Measurements from ENCODE around the gene FAM24A.
"Not testable (repeated sequence)": the region's sequence is repeated elsewhere in the genome, so short reads cannot be mapped to it uniquely, and the experiment has no call there.

DNA sequence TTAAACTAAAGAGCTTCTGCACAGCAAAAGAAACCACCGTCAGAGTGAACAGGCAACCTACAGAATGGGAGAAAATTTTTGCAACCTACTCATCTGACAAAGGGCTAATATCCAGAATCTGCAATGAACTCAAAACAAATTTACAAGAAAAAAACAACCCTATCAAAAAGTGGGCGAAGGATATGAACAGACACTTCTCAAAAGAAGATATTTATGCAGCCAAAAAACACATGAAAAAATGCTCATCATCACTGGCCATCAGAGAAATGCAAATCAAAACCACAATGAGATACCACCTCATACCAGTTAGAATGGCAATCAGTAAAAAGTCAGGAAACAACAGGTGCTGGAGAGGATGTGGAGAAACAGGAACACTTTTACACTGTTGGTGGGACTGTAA lies 38.5 kb upstream of the FAM24A start:
- TF ChIP-seq, protein P1, sequence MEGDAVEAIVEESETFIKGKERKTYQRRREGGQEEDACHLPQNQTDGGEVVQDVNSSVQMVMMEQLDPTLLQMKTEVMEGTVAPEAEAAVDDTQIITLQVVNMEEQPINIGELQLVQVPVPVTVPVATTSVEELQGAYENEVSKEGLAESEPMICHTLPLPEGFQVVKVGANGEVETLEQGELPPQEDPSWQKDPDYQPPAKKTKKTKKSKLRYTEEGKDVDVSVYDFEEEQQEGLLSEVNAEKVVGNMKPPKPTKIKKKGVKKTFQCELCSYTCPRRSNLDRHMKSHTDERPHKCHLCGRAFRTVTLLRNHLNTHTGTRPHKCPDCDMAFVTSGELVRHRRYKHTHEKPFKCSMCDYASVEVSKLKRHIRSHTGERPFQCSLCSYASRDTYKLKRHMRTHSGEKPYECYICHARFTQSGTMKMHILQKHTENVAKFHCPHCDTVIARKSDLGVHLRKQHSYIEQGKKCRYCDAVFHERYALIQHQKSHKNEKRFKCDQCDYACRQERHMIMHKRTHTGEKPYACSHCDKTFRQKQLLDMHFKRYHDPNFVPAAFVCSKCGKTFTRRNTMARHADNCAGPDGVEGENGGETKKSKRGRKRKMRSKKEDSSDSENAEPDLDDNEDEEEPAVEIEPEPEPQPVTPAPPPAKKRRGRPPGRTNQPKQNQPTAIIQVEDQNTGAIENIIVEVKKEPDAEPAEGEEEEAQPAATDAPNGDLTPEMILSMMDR (optimal IDR thresholded peaks at IDR 0.05 in 1 of 3, IDR thresholded peaks at IDR 0.05 in 1 of 3, conservative IDR thresholded peaks at IDR 0.05 in 1 of 3; ENCODE audit: extremely low read depth in 1 of 3, insufficient read depth in 2 of 3, low read length in 3 of 3): not testable (repeated sequence)
- not testable (repeated sequence) for TF ChIP-seq EZH2 (IDR thresholded peaks at IDR 0.05; ENCODE audit: low read length)
